Measurements from ENCODE around the gene NLGN1.

GRCh38 chr3:174270841-174271240, 873.3 kb downstream of the NLGN1 start:
- TF ChIP-seq EZH2 (IDR thresholded peaks at IDR 0.05; ENCODE audit: insufficient read depth, poor library complexity, severe bottlenecking) (no peak), EZH2phosphoT487 (IDR thresholded peaks at IDR 0.05; ENCODE audit: insufficient read depth, low read depth) (no peak)

All from GM23248 (cell line).